ENCODE results near the gene ZNF148.

- no peak for TF ChIP-seq ZBTB21 (tag by site-specific recombination; IDR thresholded peaks at IDR 0.05)
- no peak for TF ChIP-seq ATF2 (tag by site-specific recombination; IDR thresholded peaks at IDR 0.05; ENCODE audit: low read depth)
- no peak for TF ChIP-seq KLF7 (tag by site-specific recombination; IDR thresholded peaks at IDR 0.05; ENCODE audit: borderline replicate concordance)
- TF ChIP-seq SCRT1 (tag by site-specific recombination; IDR thresholded peaks at IDR 0.05; ENCODE audit: borderline replicate concordance), result no peak
- TF ChIP-seq CTCF (tag by site-specific recombination; IDR thresholded peaks at IDR 0.05), result no peak
- no peak for TF ChIP-seq ZNF146 (tag by site-specific recombination; IDR thresholded peaks at IDR 0.05)
- no peak for TF ChIP-seq REST (tag by site-specific recombination; IDR thresholded peaks at IDR 0.05)
- no peak for TF ChIP-seq HOXD13 (CRISPR knock-in tag; IDR thresholded peaks at IDR 0.05; ENCODE audit: borderline replicate concordance)
Observed at GRCh38 chr3:125256675-125257074, 118.5 kb downstream of the ZNF148 start.

All from HEK293 (cell line).